Suprapubic skin (tissue), 3 donors: ENCODE results near the gene GSTO2.

Source experiments
- POLR2AphosphoS5 ChIP-seq, 3 donors: sonication (generic); formaldehyde crosslinking; IDR thresholded peaks; one replicate each; pipeline ENCODE4 v1.6.1; 2017; ENCODE audit warnings: antibody characterized with exemption in 3 of 3
- TF ChIP-seq, protein P1 (sequence below), 2 donors: fragments of 200-600 bp in 1 of 2; fragments of 450-650 bp in 1 of 2; sonication (generic) in 1 of 2; IDR thresholded peaks; one replicate each; pipeline ENCODE4 v1.5.1; 2016 to 2019; ENCODE audit warnings: antibody characterized with exemption in 2 of 2, mild to moderate bottlenecking in 1 of 2, moderate library complexity in 1 of 2

DNA sequence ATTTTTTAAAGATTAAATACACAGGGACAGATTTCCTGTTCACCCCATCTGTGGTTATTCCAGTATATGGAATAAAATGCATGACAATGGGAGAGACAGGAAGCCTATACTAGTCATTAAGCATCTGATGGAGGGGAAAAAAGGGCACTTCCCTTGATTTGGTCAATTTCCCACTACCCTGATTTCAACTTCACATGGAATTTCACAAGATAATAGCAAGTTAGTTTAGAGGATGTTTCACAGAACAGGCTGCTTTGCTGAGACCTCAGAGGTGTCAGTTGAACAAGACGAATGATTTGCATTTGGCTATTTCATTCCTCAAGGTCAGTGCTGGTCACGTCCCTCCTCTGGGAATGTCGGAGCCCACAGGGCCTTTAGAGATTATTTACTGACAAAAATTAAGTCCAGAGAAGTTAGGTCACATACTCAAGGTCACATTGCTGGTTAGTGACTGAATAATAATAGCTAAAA is 74.0 kb downstream of the GSTO2 start:
- TF ChIP-seq POLR2AphosphoS5 (IDR thresholded peaks at IDR 0.05) = no peak
- TF ChIP-seq, protein P1, sequence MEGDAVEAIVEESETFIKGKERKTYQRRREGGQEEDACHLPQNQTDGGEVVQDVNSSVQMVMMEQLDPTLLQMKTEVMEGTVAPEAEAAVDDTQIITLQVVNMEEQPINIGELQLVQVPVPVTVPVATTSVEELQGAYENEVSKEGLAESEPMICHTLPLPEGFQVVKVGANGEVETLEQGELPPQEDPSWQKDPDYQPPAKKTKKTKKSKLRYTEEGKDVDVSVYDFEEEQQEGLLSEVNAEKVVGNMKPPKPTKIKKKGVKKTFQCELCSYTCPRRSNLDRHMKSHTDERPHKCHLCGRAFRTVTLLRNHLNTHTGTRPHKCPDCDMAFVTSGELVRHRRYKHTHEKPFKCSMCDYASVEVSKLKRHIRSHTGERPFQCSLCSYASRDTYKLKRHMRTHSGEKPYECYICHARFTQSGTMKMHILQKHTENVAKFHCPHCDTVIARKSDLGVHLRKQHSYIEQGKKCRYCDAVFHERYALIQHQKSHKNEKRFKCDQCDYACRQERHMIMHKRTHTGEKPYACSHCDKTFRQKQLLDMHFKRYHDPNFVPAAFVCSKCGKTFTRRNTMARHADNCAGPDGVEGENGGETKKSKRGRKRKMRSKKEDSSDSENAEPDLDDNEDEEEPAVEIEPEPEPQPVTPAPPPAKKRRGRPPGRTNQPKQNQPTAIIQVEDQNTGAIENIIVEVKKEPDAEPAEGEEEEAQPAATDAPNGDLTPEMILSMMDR (IDR thresholded peaks at IDR 0.05) = no peak
